BJ (cell line): ENCODE data around the gene NCL. TPM values are rescaled to one million over a fixed set of nuclear protein-coding genes. Genes with fewer than 3 reads are reported as not detected.

Source experiments
- CTCF ChIA-PET: fragments of 350-600 bp; formaldehyde crosslinking; extraction: SDS; loops from one replicate; lab custom pipeline; 2021; ENCODE audit warnings: antibody characterized with exemption, inconsistent platforms; lab: Yijun Ruan, JAX
- POLR2A ChIA-PET: fragments of 300-600 bp; sonication (Branson Sonifier 250); formaldehyde crosslinking; extraction: SDS; loops from one replicate; lab custom pipeline; 2021; ENCODE audit warnings: antibody characterized with exemption; lab: Charles Lee
- DNase-seq: peaks from one replicate; pipeline ENCODE4 v3.0.0-alpha.2; 2011; ENCODE audit warnings: low read depth
- H3K27me3 ChIP-seq: 2 replicates; pipeline ENCODE4 v1.6.0; 2011; ENCODE audit warnings: low read length; ENCODE audit not compliant: control insufficient read depth, insufficient read depth
- H3K36me3 ChIP-seq: 2 replicates; pipeline ENCODE4 v1.5.1; 2011; ENCODE audit warnings: low read length; ENCODE audit not compliant: control insufficient read depth, insufficient read depth
- H3K4me3 ChIP-seq: 2 replicates; pipeline ENCODE4 v1.5.1; 2011; ENCODE audit warnings: low read depth, mild to moderate bottlenecking, control low read depth, low read length
- polyA plus RNA-seq: library from polyadenylated mRNA; depleted of rRNA; stranded (reverse); fragments of >200 nt; gene quantifications from 2 replicates; pipeline ENCODE4 v1.2.3, GENCODE V29; 2011
- TF ChIP-seq, protein P1 (sequence below): IDR thresholded peaks from 2 replicates; pipeline ENCODE4 v1.5.1; 2011; ENCODE audit warnings: low read depth, mild to moderate bottlenecking, control low read depth, inconsistent platforms, low read length, moderate library complexity; ENCODE audit not compliant: insufficient read depth

NCL gene
- polyA plus RNA-seq, 1 experiment = 76.9 TPM

DNA sequence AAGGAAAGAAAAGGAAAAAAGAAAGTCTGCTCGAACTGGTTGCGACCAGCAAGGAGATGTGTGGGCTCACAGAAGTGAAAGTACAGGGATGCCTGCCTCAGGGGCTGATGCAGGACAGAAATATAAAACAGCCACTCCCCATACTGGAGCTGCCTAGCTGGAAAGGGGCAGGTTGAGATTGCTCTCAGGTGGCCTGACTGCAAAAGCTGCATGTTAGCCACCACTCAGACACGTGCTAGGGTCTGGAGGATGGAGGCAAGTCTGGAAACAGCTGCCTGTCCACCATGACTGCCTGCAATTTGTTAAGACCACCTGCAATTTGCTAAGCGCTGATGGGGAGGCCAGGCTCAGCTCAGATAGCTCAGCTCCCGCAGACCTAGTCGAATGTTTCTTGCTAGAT lies 50.8 kb downstream of the NCL start:
- Histone ChIP-seq H3K27me3 (no peaks in the 10 kb centered on the region; the same call in 1 of the 2 replicates), H3K36me3 (no peaks in the 10 kb centered on the region), H3K4me3 (no peak overlapping the region)
- CTCF ChIA-PET = interaction anchor here (1.1 to 5.0 kb wide), 20 partner anchors 8 to 369 kb away, joined by 3 to 75 read pairs (median 8); no protein-coding TSS in a partner anchor
- TF ChIP-seq, protein P1, sequence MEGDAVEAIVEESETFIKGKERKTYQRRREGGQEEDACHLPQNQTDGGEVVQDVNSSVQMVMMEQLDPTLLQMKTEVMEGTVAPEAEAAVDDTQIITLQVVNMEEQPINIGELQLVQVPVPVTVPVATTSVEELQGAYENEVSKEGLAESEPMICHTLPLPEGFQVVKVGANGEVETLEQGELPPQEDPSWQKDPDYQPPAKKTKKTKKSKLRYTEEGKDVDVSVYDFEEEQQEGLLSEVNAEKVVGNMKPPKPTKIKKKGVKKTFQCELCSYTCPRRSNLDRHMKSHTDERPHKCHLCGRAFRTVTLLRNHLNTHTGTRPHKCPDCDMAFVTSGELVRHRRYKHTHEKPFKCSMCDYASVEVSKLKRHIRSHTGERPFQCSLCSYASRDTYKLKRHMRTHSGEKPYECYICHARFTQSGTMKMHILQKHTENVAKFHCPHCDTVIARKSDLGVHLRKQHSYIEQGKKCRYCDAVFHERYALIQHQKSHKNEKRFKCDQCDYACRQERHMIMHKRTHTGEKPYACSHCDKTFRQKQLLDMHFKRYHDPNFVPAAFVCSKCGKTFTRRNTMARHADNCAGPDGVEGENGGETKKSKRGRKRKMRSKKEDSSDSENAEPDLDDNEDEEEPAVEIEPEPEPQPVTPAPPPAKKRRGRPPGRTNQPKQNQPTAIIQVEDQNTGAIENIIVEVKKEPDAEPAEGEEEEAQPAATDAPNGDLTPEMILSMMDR = no peak
- DNase-seq = no peak
- POLR2A ChIA-PET = no interaction called here

DNA sequence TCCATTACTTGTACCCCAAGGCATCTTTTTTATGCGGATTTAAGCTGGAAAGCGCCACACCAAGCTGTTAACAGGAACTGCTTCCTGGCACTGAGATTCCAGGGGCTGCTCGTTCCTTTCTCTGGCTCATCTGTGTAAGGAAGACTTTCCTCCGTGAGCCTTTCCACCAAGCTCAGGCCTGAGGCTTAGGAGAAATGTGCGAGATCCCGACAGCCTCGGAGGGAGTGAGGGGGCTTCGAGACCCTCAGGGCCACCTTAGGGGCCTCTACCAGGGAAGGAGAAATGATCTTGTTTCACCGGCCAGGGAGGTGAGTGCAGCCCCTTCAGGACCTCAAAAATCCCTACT lies 51.7 kb downstream of the NCL start:
- POLR2A ChIA-PET = interaction anchor here (0.6 kb wide), 2 partner anchors 39 to 110 kb away, joined by 6 to 23 read pairs; no protein-coding TSS in a partner anchor
- CTCF ChIA-PET = interaction anchor here (0.6 to 5.0 kb wide), 45 partner anchors 9 to 382 kb away, joined by 3 to 75 read pairs (median 5); no protein-coding TSS in a partner anchor
- no peaks in the 10 kb centered on the region for H3K36me3 ChIP-seq
- H3K27me3 ChIP-seq = no peaks in the 10 kb centered on the region; the same call in 1 of the 2 replicates
- DNase-seq = no peak
- TF ChIP-seq, protein P1 = no peak
- H3K4me3 ChIP-seq = peak overlapping the region; percentile 18; the same call in 1 of the 2 replicates

DNA sequence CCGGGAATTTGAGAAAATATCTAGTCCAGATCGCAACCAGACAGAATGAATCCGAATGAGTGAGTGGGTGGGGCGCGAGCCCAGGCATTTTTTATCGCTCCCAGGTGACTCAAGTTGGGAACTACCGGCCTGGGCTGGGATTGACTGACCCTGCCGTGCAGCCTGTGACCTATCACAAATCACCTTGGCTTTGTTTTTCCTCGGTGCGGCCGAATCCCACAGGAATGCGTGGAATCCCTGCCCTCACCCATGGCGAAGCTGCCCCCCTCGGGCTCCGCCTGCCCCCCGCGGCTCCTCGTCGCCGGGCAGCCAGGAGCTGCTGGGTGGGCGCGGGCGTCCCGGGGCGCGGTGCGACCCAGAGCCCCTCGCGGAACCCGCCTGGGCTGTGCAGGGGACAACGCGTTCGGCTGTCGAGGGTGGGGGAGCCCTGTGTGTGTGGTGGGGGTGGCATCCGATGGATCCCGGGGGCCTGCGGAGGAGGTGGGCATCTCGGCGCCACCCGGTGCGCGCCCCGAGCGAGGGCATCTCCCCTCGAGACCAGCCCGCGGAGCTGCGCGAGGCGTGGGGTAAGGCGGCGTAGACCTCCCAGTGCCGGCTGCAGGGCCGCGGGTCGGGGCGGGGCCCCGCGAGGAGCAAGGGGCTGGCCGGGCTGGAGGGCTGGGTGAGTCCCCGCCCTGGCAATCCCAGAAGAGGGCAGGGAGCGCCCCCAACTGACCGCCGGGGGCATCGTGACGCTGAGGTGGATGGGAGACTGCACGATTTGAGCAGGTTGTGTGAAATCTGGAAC lies 52.3 kb downstream of the NCL start:
- Histone ChIP-seq H3K36me3 (no peaks in the 10 kb centered on the region), H3K27me3 (no peaks in the 10 kb centered on the region; the same call in 1 of the 2 replicates), H3K4me3 (peak overlapping the region; percentile 64)
- DNase-seq = peak; percentile 29
- POLR2A ChIA-PET = interaction anchor here (0.6 kb wide), 2 partner anchors 40 to 109 kb away, joined by 6 to 23 read pairs; no protein-coding TSS in a partner anchor
- CTCF ChIA-PET = interaction anchor here (0.6 to 5.0 kb wide), 49 partner anchors 9 to 371 kb away, joined by 3 to 75 read pairs (median 5); no protein-coding TSS in a partner anchor
- TF ChIP-seq, protein P1 = peak; percentile 93

GRCh38 chr2:231411237-231411636 lies 53.0 kb downstream of the NCL start:
- ChIA-PET CTCF (interaction anchor here (0.8 to 5.0 kb wide), 19 partner anchors 9 to 308 kb away, joined by 3 to 75 read pairs (median 10); no protein-coding TSS in a partner anchor), POLR2A (no interaction called here)
- Histone ChIP-seq H3K27me3 (no peaks in the 10 kb centered on the region; the same call in 1 of the 2 replicates), H3K4me3 (no peak overlapping the region), H3K36me3 (no peaks in the 10 kb centered on the region)
- no peak for DNase-seq
- TF ChIP-seq, protein P1 = no peak
